Vagina (tissue), 2 donors: ENCODE results near the gene RPTOR.

Source experiments
- POLR2A ChIP-seq, 2 donors: fragments of 450-650 bp; IDR thresholded peaks; one replicate each; pipeline ENCODE4 v1.6.1; 2017; ENCODE audit warnings: antibody characterized with exemption in 2 of 2, mild to moderate bottlenecking in 2 of 2, moderate library complexity in 2 of 2
- POLR2AphosphoS5 ChIP-seq, 2 donors: sonication (generic); formaldehyde crosslinking; IDR thresholded peaks; one replicate each; pipeline ENCODE4 v1.9.0; 2017; ENCODE audit warnings: antibody characterized with exemption in 2 of 2, mild to moderate bottlenecking in 2 of 2, low read depth in 1 of 2; ENCODE audit not compliant: insufficient read depth in 1 of 2
- TF ChIP-seq, protein P1 (sequence below), 3 experiments: fragments of 450-650 bp in 2 of 3; fragments of 200-600 bp in 1 of 3; sonication (generic) in 1 of 3; IDR thresholded peaks; one replicate each; pipeline ENCODE4 v1.5.1; 2017 to 2019; ENCODE audit warnings: antibody characterized with exemption in 3 of 3, mild to moderate bottlenecking in 2 of 3, moderate library complexity in 2 of 3

DNA sequence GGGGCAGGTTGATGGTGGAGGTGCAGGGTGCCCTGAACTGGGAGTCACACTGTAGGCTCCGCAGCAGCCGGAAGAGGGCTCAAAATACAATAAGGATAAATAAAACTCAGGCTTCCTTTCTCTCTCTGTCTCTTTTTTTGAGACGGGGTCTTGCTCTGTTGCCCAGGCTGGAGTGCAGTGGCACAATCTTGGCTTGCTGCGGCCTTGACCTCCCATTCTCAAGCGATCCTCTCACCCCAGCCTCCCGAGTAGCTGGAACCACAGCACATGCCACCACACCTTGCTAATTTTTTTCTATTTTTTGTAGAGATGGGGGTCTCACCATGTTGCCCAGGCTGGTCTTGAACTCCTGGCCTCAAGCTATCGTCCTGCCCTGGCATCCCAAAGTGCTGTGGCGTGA lies 35.3 kb upstream of the RPTOR start:
- TF ChIP-seq, protein P1, sequence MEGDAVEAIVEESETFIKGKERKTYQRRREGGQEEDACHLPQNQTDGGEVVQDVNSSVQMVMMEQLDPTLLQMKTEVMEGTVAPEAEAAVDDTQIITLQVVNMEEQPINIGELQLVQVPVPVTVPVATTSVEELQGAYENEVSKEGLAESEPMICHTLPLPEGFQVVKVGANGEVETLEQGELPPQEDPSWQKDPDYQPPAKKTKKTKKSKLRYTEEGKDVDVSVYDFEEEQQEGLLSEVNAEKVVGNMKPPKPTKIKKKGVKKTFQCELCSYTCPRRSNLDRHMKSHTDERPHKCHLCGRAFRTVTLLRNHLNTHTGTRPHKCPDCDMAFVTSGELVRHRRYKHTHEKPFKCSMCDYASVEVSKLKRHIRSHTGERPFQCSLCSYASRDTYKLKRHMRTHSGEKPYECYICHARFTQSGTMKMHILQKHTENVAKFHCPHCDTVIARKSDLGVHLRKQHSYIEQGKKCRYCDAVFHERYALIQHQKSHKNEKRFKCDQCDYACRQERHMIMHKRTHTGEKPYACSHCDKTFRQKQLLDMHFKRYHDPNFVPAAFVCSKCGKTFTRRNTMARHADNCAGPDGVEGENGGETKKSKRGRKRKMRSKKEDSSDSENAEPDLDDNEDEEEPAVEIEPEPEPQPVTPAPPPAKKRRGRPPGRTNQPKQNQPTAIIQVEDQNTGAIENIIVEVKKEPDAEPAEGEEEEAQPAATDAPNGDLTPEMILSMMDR (IDR thresholded peaks at IDR 0.05), result no peak
- TF ChIP-seq POLR2AphosphoS5 (IDR thresholded peaks at IDR 0.05; ENCODE audit: insufficient read depth in 1 of 2, low read depth in 1 of 2) (no peak), POLR2A (IDR thresholded peaks at IDR 0.05) (no peak)
